Activated T-helper 1 cell treated with anti-CD3 and anti-CD28 coated beads, Interleukin-12 subunit alpha, Interleukin-12 subunit beta, Interleukin-2, Interleukin-4 antibody, amounts not matched to agents 30 ng/mL and 10 ng/mL and 1 ng/mL, durations not matched to agents 14 hours and 24 hours and 36 hours (primary cell): ENCODE measurements around the gene ABCC3. TPM values are rescaled to one million over a fixed set of nuclear protein-coding genes. Genes with fewer than 3 reads are reported as not detected.

Experiments
- DNase-seq: peaks from one replicate; pipeline ENCODE4 v3.0.0; 2021; ENCODE audit warnings: low spot score
- H3K27ac Mint-ChIP-seq: one replicate; pipeline ENCODE4 v1.8.0; 2021; ENCODE audit warnings: mild to moderate bottlenecking, mixed read lengths
- H3K27me3 Mint-ChIP-seq: one replicate; pipeline ENCODE4 v1.8.0; 2022; ENCODE audit warnings: mild to moderate bottlenecking, moderate library complexity, mixed read lengths; ENCODE audit not compliant: insufficient read depth
- H3K36me3 Mint-ChIP-seq: one replicate; pipeline ENCODE4 v1.8.0; 2021; ENCODE audit warnings: low read depth, mixed read lengths
- H3K4me1 Mint-ChIP-seq: one replicate; pipeline ENCODE4 v1.8.0; 2021; ENCODE audit warnings: low read depth, mixed read lengths
- H3K4me3 Mint-ChIP-seq: one replicate; pipeline ENCODE4 v1.8.0; 2021; ENCODE audit warnings: mild to moderate bottlenecking, moderate library complexity, mixed read lengths
- H3K9me3 Mint-ChIP-seq: one replicate; pipeline ENCODE4 v1.8.0; 2021; ENCODE audit warnings: mixed read lengths
- intact Hi-C: fragments of 100-400 bp; cut with micrococcal nuclease; formaldehyde crosslinking; loops from one replicate; pipeline ENCODE4 v1.15.1; 2024
- total RNA-seq: library from RNA; stranded (reverse); gene quantifications from 2 replicates; pipeline ENCODE4 v1.2.3, GENCODE V29; 2022

ABCC3 gene
- total RNA-seq, 1 donor from 2014 or later, result not detected

GRCh38 chr17:50731575-50732460 is 97.1 kb downstream of the ABCC3 start:
- Mint-ChIP-seq H3K27ac (peak overlapping the region; percentile 9), H3K4me3 (no peak overlapping the region), H3K36me3 (peaks cover 2% of the 10 kb centered on the region), H3K4me1 (peaks cover 56% of the 10 kb centered on the region), H3K27me3 (no peaks in the 10 kb centered on the region), H3K9me3 (no peaks in the 10 kb centered on the region)
- no peak for DNase-seq
- intact Hi-C loops, result no loop called here

- Mint-ChIP-seq H3K4me1 (peaks cover 50% of the 10 kb centered on the region), H3K27ac (no peak overlapping the region), H3K27me3 (no peaks in the 10 kb centered on the region), H3K9me3 (no peaks in the 10 kb centered on the region), H3K36me3 (peaks cover 22% of the 10 kb centered on the region), H3K4me3 (no peak overlapping the region)
- intact Hi-C loops, result loop anchor here (5.0 kb wide), 1 partner anchor 988 kb away; no protein-coding TSS in a partner anchor
- DNase-seq, result no peak
Observed at GRCh38 chr17:50735287-50735686, 100.6 kb downstream of the ABCC3 start.

- H3K4me3 Mint-ChIP-seq, result no peak overlapping the region
- no peaks in the 10 kb centered on the region for H3K9me3 Mint-ChIP-seq
- H3K36me3 Mint-ChIP-seq, result peaks cover 35% of the 10 kb centered on the region
- no peak overlapping the region for H3K27ac Mint-ChIP-seq
- DNase-seq, result no peak
- no peaks in the 10 kb centered on the region for H3K27me3 Mint-ChIP-seq
- H3K4me1 Mint-ChIP-seq, result peaks cover 38% of the 10 kb centered on the region
- intact Hi-C loops, result loop anchor here (5.0 kb wide), 1 partner anchor 990 kb away; no protein-coding TSS in a partner anchor
Observed at GRCh38 chr17:50737118-50737698, 102.5 kb downstream of the ABCC3 start.

GRCh38 chr17:50739098-50739497 is 104.4 kb downstream of the ABCC3 start:
- Mint-ChIP-seq H3K27me3 (no peaks in the 10 kb centered on the region), H3K4me3 (no peak overlapping the region), H3K36me3 (peaks cover 48% of the 10 kb centered on the region), H3K4me1 (peaks cover 32% of the 10 kb centered on the region), H3K9me3 (no peaks in the 10 kb centered on the region), H3K27ac (no peak overlapping the region)
- intact Hi-C loops, result loop anchor here (5.0 kb wide), 1 partner anchor 992 kb away; no protein-coding TSS in a partner anchor
- no peak for DNase-seq

Other genes starting within 250 kb of the ABCC3 start
- gene LRRC59, start 237.4 kb upstream of the ABCC3 start, total RNA-seq, result 113 and 116 TPM in 2 replicates
- 8.8 and 11.3 TPM in 2 replicates for gene ACSF2, start 208.7 kb upstream of the ABCC3 start, total RNA-seq
- not detected in 2 replicates for gene CHAD, start 166.0 kb upstream of the ABCC3 start, total RNA-seq
- 53.4 and 54.2 TPM in 2 replicates for gene RSAD1, start 156.0 kb upstream of the ABCC3 start, total RNA-seq
- 2.6 and 3.8 TPM in 2 replicates for gene MYCBPAP, start 126.4 kb upstream of the ABCC3 start, total RNA-seq
- gene EPN3, start 102.1 kb upstream of the ABCC3 start, total RNA-seq, result not detected in 2 replicates
- gene SPATA20, start 87.7 kb upstream of the ABCC3 start, total RNA-seq, result 20.5 and 22.5 TPM in 2 replicates
- gene CACNA1G, start 74.2 kb upstream of the ABCC3 start, total RNA-seq, result 0.05 and 0.07 TPM in 2 replicates
- gene ANKRD40, start 73.0 kb downstream of the ABCC3 start, total RNA-seq, result 47.0 and 50.3 TPM in 2 replicates
- 118 and 123 TPM in 2 replicates for gene LUC7L3, start 84.7 kb downstream of the ABCC3 start, total RNA-seq
- not detected in 2 replicates for gene ANKRD40CL, start 132.6 kb downstream of the ABCC3 start, total RNA-seq
- gene WFIKKN2, start 200.7 kb downstream of the ABCC3 start, total RNA-seq, result not detected in 2 replicates
- 29.6 and 35.5 TPM in 2 replicates for gene TOB1, start 231.5 kb downstream of the ABCC3 start, total RNA-seq